HG02610 (cell line): ENCODE results near the gene LYRM4.
"Not testable (repeated sequence)": the region's sequence is repeated elsewhere in the genome, so short reads cannot be mapped to it uniquely, and the experiment has no call there.

Experiments
- ATAC-seq: cut with Tn5 transposase; IDR thresholded peaks from one replicate; pipeline ENCODE4 v1.9.1; 2021; ENCODE audit warnings: mild to moderate bottlenecking, moderate library complexity; ENCODE audit not compliant: unreplicated experiment

Gene LYRM4

GRCh38 chr6:5124526-5124925, 136.2 kb downstream of the LYRM4 start:
- ATAC-seq = no peak

GRCh38 chr6:5123296-5124143, 137.2 kb downstream of the LYRM4 start:
- no peak for ATAC-seq

GRCh38 chr6:5122504-5123112, 138.1 kb downstream of the LYRM4 start:
- no peak for ATAC-seq

GRCh38 chr6:5121956-5122355, 138.8 kb downstream of the LYRM4 start:
- ATAC-seq = no peak

GRCh38 chr6:5121479-5121878, 139.3 kb downstream of the LYRM4 start:
- ATAC-seq = no peak

GRCh38 chr6:5120543-5120942, 140.2 kb downstream of the LYRM4 start:
- not testable (repeated sequence) for ATAC-seq

GRCh38 chr6:5120011-5120410, 140.7 kb downstream of the LYRM4 start:
- ATAC-seq = no peak

GRCh38 chr6:5119090-5119951, 141.4 kb downstream of the LYRM4 start:
- no peak for ATAC-seq

GRCh38 chr6:5116243-5116991, 144.3 kb downstream of the LYRM4 start:
- ATAC-seq = no peak

- no peak for ATAC-seq
Observed at GRCh38 chr6:5115168-5115567, 145.6 kb downstream of the LYRM4 start.

- ATAC-seq = no peak
Observed at GRCh38 chr6:5113096-5113495, 147.7 kb downstream of the LYRM4 start.

- no peak for ATAC-seq
Observed at GRCh38 chr6:5112066-5112799, 148.5 kb downstream of the LYRM4 start.

- ATAC-seq = no peak
Observed at GRCh38 chr6:5111626-5112025, 149.1 kb downstream of the LYRM4 start.

GRCh38 chr6:5110246-5110645, 150.5 kb downstream of the LYRM4 start:
- ATAC-seq = no peak

GRCh38 chr6:5109436-5109835, 151.3 kb downstream of the LYRM4 start:
- no peak for ATAC-seq

- no peak for ATAC-seq
Observed at GRCh38 chr6:5108536-5109150, 152.1 kb downstream of the LYRM4 start.

- no peak for ATAC-seq
Observed at GRCh38 chr6:5108068-5108467, 152.7 kb downstream of the LYRM4 start.

GRCh38 chr6:5107341-5107740, 153.4 kb downstream of the LYRM4 start:
- no peak for ATAC-seq

GRCh38 chr6:5105146-5105545, 155.6 kb downstream of the LYRM4 start:
- no peak for ATAC-seq

GRCh38 chr6:5104667-5105066, 156.1 kb downstream of the LYRM4 start:
- ATAC-seq = no peak
